ENCODE measurements around the gene STON1.
"Not testable (repeated sequence)": the region's sequence is repeated elsewhere in the genome, so short reads cannot be mapped to it uniquely, and the experiment has no call there.

GRCh38 chr2:48596751-48597150 is 66.8 kb downstream of the STON1 start:
- TF ChIP-seq, protein P1, sequence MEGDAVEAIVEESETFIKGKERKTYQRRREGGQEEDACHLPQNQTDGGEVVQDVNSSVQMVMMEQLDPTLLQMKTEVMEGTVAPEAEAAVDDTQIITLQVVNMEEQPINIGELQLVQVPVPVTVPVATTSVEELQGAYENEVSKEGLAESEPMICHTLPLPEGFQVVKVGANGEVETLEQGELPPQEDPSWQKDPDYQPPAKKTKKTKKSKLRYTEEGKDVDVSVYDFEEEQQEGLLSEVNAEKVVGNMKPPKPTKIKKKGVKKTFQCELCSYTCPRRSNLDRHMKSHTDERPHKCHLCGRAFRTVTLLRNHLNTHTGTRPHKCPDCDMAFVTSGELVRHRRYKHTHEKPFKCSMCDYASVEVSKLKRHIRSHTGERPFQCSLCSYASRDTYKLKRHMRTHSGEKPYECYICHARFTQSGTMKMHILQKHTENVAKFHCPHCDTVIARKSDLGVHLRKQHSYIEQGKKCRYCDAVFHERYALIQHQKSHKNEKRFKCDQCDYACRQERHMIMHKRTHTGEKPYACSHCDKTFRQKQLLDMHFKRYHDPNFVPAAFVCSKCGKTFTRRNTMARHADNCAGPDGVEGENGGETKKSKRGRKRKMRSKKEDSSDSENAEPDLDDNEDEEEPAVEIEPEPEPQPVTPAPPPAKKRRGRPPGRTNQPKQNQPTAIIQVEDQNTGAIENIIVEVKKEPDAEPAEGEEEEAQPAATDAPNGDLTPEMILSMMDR (IDR thresholded peaks at IDR 0.05), result not testable (repeated sequence)
- TF ChIP-seq EZH2phosphoT487, EZH2 (IDR thresholded peaks at IDR 0.05): not testable (repeated sequence)
